PC-9 (cell line): ENCODE results near the gene PNMA6F. TPM values are rescaled to one million over a fixed set of nuclear protein-coding genes. Genes with fewer than 3 reads are reported as not detected.

ENCODE experiments used
- BruUV-seq: library from RNA; stranded (reverse); fragments of 400-500 nt; replicated peaks from 2 replicates; lab custom pipeline; 2021; lab: Mats Ljungman, UMichigan
- CTCF ChIA-PET: fragments of 300-600 bp; sonication (Branson Sonifier 250); formaldehyde crosslinking; loops from one replicate; lab custom pipeline; 2022; ENCODE audit warnings: antibody characterized with exemption; lab: Charles Lee
- POLR2A ChIA-PET: fragments of 300-600 bp; sonication (Branson Sonifier 250); formaldehyde crosslinking; loops from one replicate; lab custom pipeline; 2022; ENCODE audit warnings: antibody characterized with exemption; ENCODE audit not compliant: unreplicated experiment; lab: Charles Lee
- DNase-seq, 2 experiments: peaks; one replicate each; pipeline versions ENCODE4 v3.0.0 to v3.0.0-alpha.2; 2015 to 2022; ENCODE audit warnings: mixed read lengths in 1 of 2
- H2AFZ ChIP-seq: fragments of 200-600 bp; sonication (generic); 2 replicates; pipeline ENCODE4 v1.8.1; 2017; ENCODE audit warnings: antibody characterized with exemption
- H3F3A ChIP-seq: fragments of 200-600 bp; sonication (generic); 2 replicates; pipeline ENCODE4 v1.8.1; 2017; ENCODE audit warnings: antibody characterized with exemption, mild to moderate bottlenecking, low read depth; ENCODE audit not compliant: insufficient read depth
- H3K27ac ChIP-seq: fragments of 200-600 bp; sonication (generic); 2 replicates; pipeline ENCODE4 v1.6.1; 2016; ENCODE audit warnings: mixed run types
- H3K27me3 ChIP-seq: fragments of 200-600 bp; sonication (generic); 2 replicates; pipeline ENCODE4 v1.6.1; 2016; ENCODE audit warnings: low read depth, mixed run types; ENCODE audit not compliant: insufficient read depth
- H3K36me3 ChIP-seq: fragments of 200-600 bp; sonication (generic); 2 replicates; pipeline ENCODE4 v1.6.1; 2016; ENCODE audit warnings: low read depth, mixed run types
- H3K4me1 ChIP-seq: fragments of 200-600 bp; sonication (generic); replicated peaks from 2 replicates; pipeline ENCODE4 v1.6.1; 2016; ENCODE audit warnings: mixed run types; ENCODE audit not compliant: insufficient read depth
- H3K4me2 ChIP-seq: fragments of 200-600 bp; sonication (generic); 2 replicates; pipeline ENCODE4 v1.6.1; 2017; ENCODE audit warnings: mixed run types
- H3K4me3 ChIP-seq: fragments of 200-600 bp; sonication (generic); 2 replicates; pipeline ENCODE4 v1.6.1; 2016; ENCODE audit warnings: mixed run types
- H3K79me2 ChIP-seq: fragments of 200-600 bp; sonication (generic); 2 replicates; pipeline ENCODE4 v1.6.1; 2017; ENCODE audit warnings: low read depth, mixed run types
- H3K9me2 ChIP-seq: fragments of 200-600 bp; sonication (generic); 2 replicates; pipeline ENCODE4 v1.8.1; 2017; ENCODE audit warnings: mild to moderate bottlenecking; ENCODE audit not compliant: insufficient read depth
- H3K9me3 ChIP-seq: fragments of 200-600 bp; sonication (generic); 2 replicates; pipeline ENCODE4 v1.8.1; 2016; ENCODE audit warnings: low read depth; ENCODE audit not compliant: insufficient read depth
- H4K20me1 ChIP-seq: fragments of 200-600 bp; sonication (generic); 2 replicates; pipeline ENCODE4 v1.8.1; 2017; ENCODE audit not compliant: insufficient read depth
- CTCF ChIP-seq: fragments of 200-600 bp; sonication (generic); conservative IDR thresholded peaks from 2 replicates; pipeline ENCODE4 v1.6.1; 2017; ENCODE audit warnings: mixed run types, antibody characterized with exemption, mild to moderate bottlenecking, moderate library complexity
- EZH2 ChIP-seq: fragments of 200-600 bp; sonication (generic); IDR thresholded peaks from 2 replicates; pipeline ENCODE4 v1.8.0; 2017; ENCODE audit warnings: antibody characterized with exemption, low read depth
- intact Hi-C: fragments of 100-400 bp; cut with micrococcal nuclease; formaldehyde crosslinking; loops from one replicate; pipeline ENCODE4 v1.10.0; 2022; ENCODE audit not compliant: unreplicated experiment
- total RNA-seq: library from RNA; stranded (reverse); gene quantifications from 2 replicates; pipeline ENCODE4 v1.2.3, GENCODE V29; 2021

Gene PNMA6F
- total RNA-seq, 1 experiment from 2014 or later: not detected

- no peak overlapping the region for H3K4me2 ChIP-seq
- ChIA-PET POLR2A (interaction anchor here (0.6 kb wide), 1 partner anchor 32 kb away, joined by 4 read pairs; no protein-coding TSS in a partner anchor), CTCF (no interaction called here)
- H3K4me3 ChIP-seq: no peak overlapping the region
- intact Hi-C loops: no loop called here
- no peaks in the 10 kb centered on the region for H3K9me2 ChIP-seq
- H3F3A ChIP-seq: no peaks in the 10 kb centered on the region
- no TSS peak for BruUV-seq
- DNase-seq: no peak
- H3K4me1 ChIP-seq: no peaks in the 10 kb centered on the region
- no peak overlapping the region for H3K27ac ChIP-seq
- H3K9me3 ChIP-seq: no peaks in the 10 kb centered on the region
- H2AFZ ChIP-seq: no peak overlapping the region
- no peaks in the 10 kb centered on the region for H3K79me2 ChIP-seq
- TF ChIP-seq EZH2 (no peak), CTCF (no peak)
- no peaks in the 10 kb centered on the region for H3K27me3 ChIP-seq
- H4K20me1 ChIP-seq: no peaks in the 10 kb centered on the region
- no peaks in the 10 kb centered on the region for H3K36me3 ChIP-seq
Observed at GRCh38 chrX:153352858-153353257, 31.3 kb upstream of the PNMA6F start.

DNA sequence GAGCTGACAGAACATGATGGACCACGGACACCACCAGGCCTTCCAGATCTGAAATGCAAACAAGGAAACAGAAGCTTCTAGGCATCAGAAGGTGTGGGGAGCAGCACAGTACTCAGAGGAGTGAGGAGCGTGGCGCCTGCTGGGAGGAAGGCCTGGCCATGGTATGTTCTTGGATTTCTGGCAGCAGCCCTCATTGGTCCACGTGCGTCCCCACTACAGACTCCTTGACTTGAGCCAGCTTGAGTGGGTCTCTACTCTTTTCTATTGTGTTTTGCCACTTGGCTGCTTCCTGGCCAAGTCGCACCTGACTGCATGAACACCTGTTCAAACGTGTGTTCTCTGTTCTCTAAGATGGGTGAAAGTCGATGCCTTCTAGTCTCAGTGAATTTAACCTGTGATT lies 30.4 kb upstream of the PNMA6F start:
- CTCF ChIA-PET: no interaction called here

DNA sequence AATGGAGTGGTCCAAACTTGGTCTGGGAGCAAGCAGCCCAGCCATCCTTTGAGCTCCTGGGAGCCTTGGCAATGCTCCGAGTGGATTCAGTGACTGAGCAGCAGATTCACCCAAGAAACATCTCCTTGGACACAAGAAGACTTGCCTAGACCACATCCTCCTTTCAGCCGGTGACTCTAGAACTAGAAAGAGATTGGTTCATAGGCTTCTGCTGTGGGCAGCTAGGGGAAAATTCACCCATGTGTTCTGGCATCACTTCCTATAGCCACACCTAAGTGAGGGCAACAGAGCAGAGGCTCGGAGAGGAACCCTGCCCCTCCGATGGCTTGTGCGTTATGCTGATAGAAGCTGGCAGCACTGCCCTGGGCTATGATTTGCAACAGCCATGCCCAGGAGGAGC lies 28.4 kb upstream of the PNMA6F start:
- ChIA-PET POLR2A (no interaction called here), CTCF (no interaction called here)
- no peak overlapping the region for H3K4me3 ChIP-seq
- H3K4me1 ChIP-seq: no peaks in the 10 kb centered on the region
- H3K9me3 ChIP-seq: no peaks in the 10 kb centered on the region
- H3K36me3 ChIP-seq: no peaks in the 10 kb centered on the region
- H3K27me3 ChIP-seq: no peaks in the 10 kb centered on the region
- H4K20me1 ChIP-seq: no peaks in the 10 kb centered on the region
- no peak for DNase-seq
- intact Hi-C loops: no loop called here
- H3K27ac ChIP-seq: no peak overlapping the region
- no peaks in the 10 kb centered on the region for H3K79me2 ChIP-seq
- TF ChIP-seq CTCF (no peak), EZH2 (no peak)
- no peaks in the 10 kb centered on the region for H3K9me2 ChIP-seq
- BruUV-seq: no TSS peak
- no peaks in the 10 kb centered on the region for H3F3A ChIP-seq
- no peak overlapping the region for H3K4me2 ChIP-seq
- H2AFZ ChIP-seq: no peak overlapping the region

More for the DNA sequence above, 30.4 kb upstream of the PNMA6F start:
- intact Hi-C loops: no loop called here
- no peak for TF ChIP-seq CTCF
- no peak for TF ChIP-seq EZH2
- Histone ChIP-seq H3K4me2 (no peak overlapping the region), H3K4me1 (no peaks in the 10 kb centered on the region), H3K9me2 (no peaks in the 10 kb centered on the region), H3K9me3 (no peaks in the 10 kb centered on the region), H3F3A (no peaks in the 10 kb centered on the region), H3K27me3 (no peaks in the 10 kb centered on the region), H3K36me3 (no peaks in the 10 kb centered on the region), H3K4me3 (no peak overlapping the region), H3K27ac (no peak overlapping the region), H4K20me1 (no peaks in the 10 kb centered on the region), H2AFZ (no peak overlapping the region), H3K79me2 (no peaks in the 10 kb centered on the region)
- DNase-seq: no peak
- no TSS peak for BruUV-seq
- POLR2A ChIA-PET: no interaction called here
